OCI-LY1 (cell line): Measurements from ENCODE around the gene KIF13A.

ENCODE experiments used
- H2AFZ ChIP-seq: fragments of 200-600 bp; sonication (generic), shearing (Covaris generic); 2 replicates; pipeline ENCODE4 v1.6.0; 2014; ENCODE audit warnings: antibody characterized with exemption, mild to moderate bottlenecking, low read length
- H3F3A ChIP-seq: fragments of 200-600 bp; sonication (generic), shearing (Covaris generic); 2 replicates; pipeline ENCODE4 v1.6.0; 2014; ENCODE audit warnings: mild to moderate bottlenecking, antibody characterized with exemption, low read length, moderate library complexity; ENCODE audit not compliant: insufficient read depth
- H3K27ac ChIP-seq: fragments of 200-600 bp; sonication (generic); 2 replicates; pipeline ENCODE4 v1.5.1; 2014; ENCODE audit warnings: low read length, mixed run types, mild to moderate bottlenecking, low read depth; ENCODE audit not compliant: poor library complexity, severe bottlenecking
- H3K27me3 ChIP-seq: fragments of 200-600 bp; sonication (generic); 2 replicates; pipeline ENCODE4 v1.6.0; 2014; ENCODE audit warnings: antibody characterized with exemption, mild to moderate bottlenecking, low read length, moderate library complexity; ENCODE audit not compliant: insufficient read depth
- H3K36me3 ChIP-seq: fragments of 200-600 bp; sonication (generic); 2 replicates; pipeline ENCODE4 v1.6.1; 2014; ENCODE audit warnings: mild to moderate bottlenecking, antibody characterized with exemption, low read length, moderate library complexity, mixed read lengths; ENCODE audit not compliant: insufficient read depth
- H3K4me1 ChIP-seq: fragments of 200-600 bp; sonication (generic); 2 replicates; pipeline ENCODE4 v1.5.1; 2014; ENCODE audit warnings: mild to moderate bottlenecking, low read length, moderate library complexity; ENCODE audit not compliant: insufficient read depth, severe bottlenecking
- H3K4me2 ChIP-seq: fragments of 200-600 bp; sonication (generic), shearing (Covaris generic); 2 replicates; pipeline ENCODE4 v1.6.1; 2014; ENCODE audit warnings: low read length
- H3K4me3 ChIP-seq: fragments of 200-600 bp; sonication (generic); 2 replicates; pipeline ENCODE4 v1.5.1; 2014; ENCODE audit warnings: low read length, low read depth, mild to moderate bottlenecking, mixed read lengths; ENCODE audit not compliant: poor library complexity, severe bottlenecking
- H3K79me2 ChIP-seq: fragments of 200-600 bp; shearing (Covaris generic); 2 replicates; pipeline ENCODE4 v1.6.1; 2016; ENCODE audit warnings: mixed run types, low read length, mixed read lengths; ENCODE audit not compliant: insufficient read depth
- H3K9ac ChIP-seq: fragments of 200-600 bp; sonication (generic), shearing (Covaris generic); 2 replicates; pipeline ENCODE4 v1.6.1; 2014; ENCODE audit warnings: mild to moderate bottlenecking, low read length, mixed read lengths
- H3K9me2 ChIP-seq: fragments of 200-600 bp; sonication (generic), shearing (Covaris generic); 2 replicates; pipeline ENCODE4 v1.6.1; 2014; ENCODE audit warnings: low read depth, mild to moderate bottlenecking, low read length, mixed read lengths
- H3K9me3 ChIP-seq: fragments of 200-600 bp; shearing (Covaris generic); 2 replicates; pipeline ENCODE4 v1.6.1; 2014; ENCODE audit warnings: low read length, mixed read lengths
- H4K20me1 ChIP-seq: fragments of 200-600 bp; sonication (generic), shearing (Covaris generic); 2 replicates; pipeline ENCODE4 v1.6.0; 2016; ENCODE audit warnings: mild to moderate bottlenecking, low read length; ENCODE audit not compliant: insufficient read depth
- EZH2 ChIP-seq: fragments of 200-600 bp; sonication (generic), shearing (Covaris generic); IDR thresholded peaks from 2 replicates; pipeline ENCODE4 v1.8.0; 2017; ENCODE audit warnings: borderline replicate concordance, mixed run types, mild to moderate bottlenecking, antibody characterized with exemption, low read length, moderate library complexity, mixed read lengths
- TF ChIP-seq, protein P1 (sequence below): fragments of 200-600 bp; sonication (generic), shearing (Covaris generic); IDR thresholded peaks from 2 replicates; pipeline ENCODE4 v1.5.1; 2017; ENCODE audit warnings: mild to moderate bottlenecking, antibody characterized with exemption, low read length, moderate library complexity, mixed read lengths

Gene KIF13A

DNA sequence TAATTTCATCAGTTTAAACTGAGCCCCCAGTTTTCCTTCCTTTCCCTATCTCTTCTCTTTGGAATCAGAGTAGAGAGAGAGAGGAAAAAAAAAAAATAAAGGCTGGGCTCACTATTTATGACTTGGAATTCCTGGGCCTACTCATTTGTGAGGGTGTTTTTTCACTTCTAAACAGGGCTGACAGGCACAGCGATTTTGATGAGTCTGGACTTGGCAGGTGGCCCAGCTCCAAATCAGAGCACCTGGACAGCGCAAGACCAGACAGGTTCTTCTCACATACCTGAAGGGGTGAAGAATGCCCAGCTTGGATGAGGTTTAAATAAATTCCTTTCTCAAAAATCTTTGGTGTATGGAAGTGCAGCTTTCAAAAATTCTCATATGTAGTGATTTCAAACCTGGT, 122.2 kb downstream of the KIF13A start:
- H2AFZ ChIP-seq = no peak overlapping the region
- TF ChIP-seq, protein P1, sequence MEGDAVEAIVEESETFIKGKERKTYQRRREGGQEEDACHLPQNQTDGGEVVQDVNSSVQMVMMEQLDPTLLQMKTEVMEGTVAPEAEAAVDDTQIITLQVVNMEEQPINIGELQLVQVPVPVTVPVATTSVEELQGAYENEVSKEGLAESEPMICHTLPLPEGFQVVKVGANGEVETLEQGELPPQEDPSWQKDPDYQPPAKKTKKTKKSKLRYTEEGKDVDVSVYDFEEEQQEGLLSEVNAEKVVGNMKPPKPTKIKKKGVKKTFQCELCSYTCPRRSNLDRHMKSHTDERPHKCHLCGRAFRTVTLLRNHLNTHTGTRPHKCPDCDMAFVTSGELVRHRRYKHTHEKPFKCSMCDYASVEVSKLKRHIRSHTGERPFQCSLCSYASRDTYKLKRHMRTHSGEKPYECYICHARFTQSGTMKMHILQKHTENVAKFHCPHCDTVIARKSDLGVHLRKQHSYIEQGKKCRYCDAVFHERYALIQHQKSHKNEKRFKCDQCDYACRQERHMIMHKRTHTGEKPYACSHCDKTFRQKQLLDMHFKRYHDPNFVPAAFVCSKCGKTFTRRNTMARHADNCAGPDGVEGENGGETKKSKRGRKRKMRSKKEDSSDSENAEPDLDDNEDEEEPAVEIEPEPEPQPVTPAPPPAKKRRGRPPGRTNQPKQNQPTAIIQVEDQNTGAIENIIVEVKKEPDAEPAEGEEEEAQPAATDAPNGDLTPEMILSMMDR = no peak
- no peak for TF ChIP-seq EZH2
- H4K20me1 ChIP-seq = no peaks in the 10 kb centered on the region
- H3K9me2 ChIP-seq = no peaks in the 10 kb centered on the region
- H3K36me3 ChIP-seq = no peaks in the 10 kb centered on the region
- no peak overlapping the region for H3K27ac ChIP-seq
- H3K79me2 ChIP-seq = no peaks in the 10 kb centered on the region
- H3K4me1 ChIP-seq = no peaks in the 10 kb centered on the region
- H3K27me3 ChIP-seq = no peaks in the 10 kb centered on the region
- no peak overlapping the region for H3K4me3 ChIP-seq
- H3K9me3 ChIP-seq = no peaks in the 10 kb centered on the region
- H3K9ac ChIP-seq = no peak overlapping the region
- H3K4me2 ChIP-seq = no peak overlapping the region
- no peaks in the 10 kb centered on the region for H3F3A ChIP-seq

DNA sequence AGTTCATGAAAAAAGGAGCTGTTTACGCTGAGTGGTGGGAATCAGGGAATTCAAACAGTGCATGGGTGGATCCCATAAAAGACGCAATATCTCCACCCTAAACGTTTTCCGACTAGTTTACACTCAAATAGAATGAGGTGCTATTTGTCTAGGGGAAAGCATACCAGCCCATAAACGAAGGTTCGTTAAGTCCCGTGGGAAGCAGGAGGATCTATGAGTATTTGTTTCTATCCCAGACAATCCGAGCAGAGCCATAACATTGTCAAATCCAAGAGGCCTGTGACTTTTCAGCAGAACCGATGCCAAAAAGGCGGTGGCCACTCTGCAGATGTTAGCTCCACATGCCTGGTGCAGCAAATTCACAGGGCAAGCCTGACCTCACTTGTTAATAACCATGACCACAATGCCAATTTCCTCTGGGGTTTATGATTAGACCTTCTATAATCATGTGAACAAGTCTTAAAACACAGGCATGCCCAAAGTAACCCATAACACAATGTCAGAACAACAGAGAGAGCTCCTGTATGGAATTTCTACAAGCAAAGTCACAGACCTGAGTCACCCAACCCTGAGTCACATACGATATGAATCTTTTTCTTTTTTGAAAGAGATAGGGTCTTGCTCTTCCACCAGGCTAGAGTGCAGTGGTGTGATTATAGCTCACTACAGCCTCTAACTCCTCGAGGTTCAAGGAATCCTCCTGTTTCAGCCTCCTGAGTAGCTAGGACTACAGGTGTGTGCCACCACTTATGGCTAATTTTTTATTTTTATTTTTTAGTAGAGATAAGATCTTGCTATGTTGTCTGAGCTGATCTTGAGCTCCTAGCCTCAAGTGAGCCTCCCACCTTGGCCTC, 123.3 kb downstream of the KIF13A start:
- TF ChIP-seq EZH2 = no peak
- TF ChIP-seq, protein P1 = no peak
- Histone ChIP-seq H3K4me2 (no peak overlapping the region), H3K27ac (no peak overlapping the region), H3K4me1 (no peaks in the 10 kb centered on the region), H4K20me1 (no peaks in the 10 kb centered on the region), H3K79me2 (no peaks in the 10 kb centered on the region), H3K27me3 (no peaks in the 10 kb centered on the region), H3F3A (no peaks in the 10 kb centered on the region), H3K9me3 (no peaks in the 10 kb centered on the region), H3K4me3 (no peak overlapping the region), H2AFZ (no peak overlapping the region), H3K36me3 (no peaks in the 10 kb centered on the region), H3K9me2 (no peaks in the 10 kb centered on the region), H3K9ac (no peak overlapping the region)

DNA sequence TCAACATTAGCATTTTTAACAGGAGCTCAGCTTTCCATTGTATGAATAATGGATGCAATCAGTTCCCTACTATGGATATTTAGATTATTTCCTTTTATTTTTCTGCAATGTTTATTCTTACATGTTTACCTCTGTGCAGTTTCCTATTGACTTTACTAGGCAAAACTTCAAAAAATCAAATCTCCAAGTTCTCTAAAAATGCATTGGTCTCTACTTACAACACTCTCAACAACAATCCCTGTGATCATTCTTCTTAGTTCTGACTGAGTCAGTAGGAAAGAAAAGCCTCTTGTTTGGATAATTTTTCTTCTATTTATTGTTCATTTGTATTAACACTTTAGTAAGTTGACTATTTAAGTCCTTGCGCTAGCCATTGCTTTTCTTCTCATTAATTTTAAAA, 126.1 kb downstream of the KIF13A start:
- Histone ChIP-seq H2AFZ (no peak overlapping the region), H3K36me3 (no peaks in the 10 kb centered on the region), H3K9ac (no peak overlapping the region), H3K4me1 (no peaks in the 10 kb centered on the region), H3K79me2 (no peaks in the 10 kb centered on the region), H4K20me1 (no peaks in the 10 kb centered on the region), H3K9me3 (no peaks in the 10 kb centered on the region), H3F3A (no peaks in the 10 kb centered on the region), H3K4me3 (no peak overlapping the region), H3K27ac (no peak overlapping the region), H3K27me3 (no peaks in the 10 kb centered on the region), H3K9me2 (no peaks in the 10 kb centered on the region), H3K4me2 (no peak overlapping the region)
- no peak for TF ChIP-seq EZH2
- TF ChIP-seq, protein P1 = no peak
